Breast epithelium (tissue), 4 donors: Measurements from ENCODE around the gene SHROOM2. TPM values are rescaled to one million over a fixed set of nuclear protein-coding genes. Genes with fewer than 3 reads are reported as not detected.

Source experiments
- DNase-seq, 2 donors: peaks; one replicate each; pipeline ENCODE4 v3.0.0-alpha.2; 2019; ENCODE audit warnings: low spot score in 2 of 2
- H3K27ac ChIP-seq, 2 donors: fragments of 200-600 bp; sonication (generic) in 1 of 2; one replicate each; pipeline ENCODE4 v1.5.1; 2016 to 2019; ENCODE audit warnings: mild to moderate bottlenecking in 1 of 2
- H3K27me3 ChIP-seq, 2 donors: fragments of 200-600 bp; sonication (generic) in 1 of 2; one replicate each; pipeline versions ENCODE4 v1.5.1 to v1.6.0; 2017 to 2019; ENCODE audit warnings: control low read depth in 1 of 2, mild to moderate bottlenecking in 1 of 2
- H3K36me3 ChIP-seq: fragments of 200-600 bp; one replicate; pipeline ENCODE4 v1.5.1; 2019
- H3K4me1 ChIP-seq, 2 donors: fragments of 200-600 bp; sonication (generic); one replicate each; pipeline ENCODE4 v1.5.1; 2016 to 2019; ENCODE audit warnings: control low read depth in 1 of 2
- H3K4me3 ChIP-seq, 3 donors: fragments of 200-600 bp; sonication (generic); 1 replicate in 2 of 3; 2 replicates in 1 of 3; pipeline ENCODE4 v1.5.1; 2016 to 2019; ENCODE audit warnings: mild to moderate bottlenecking in 3 of 3, moderate library complexity in 2 of 3
- H3K9me3 ChIP-seq, 2 donors: fragments of 200-600 bp; sonication (generic) in 1 of 2; one replicate each; pipeline ENCODE4 v1.5.1; 2016 to 2019; ENCODE audit warnings: control low read depth in 1 of 2
- CTCF ChIP-seq, 3 donors: fragments of 450-650 bp; IDR thresholded peaks; one replicate each; pipeline ENCODE4 v1.5.1; 2016 to 2017; ENCODE audit warnings: antibody characterized with exemption in 3 of 3, mild to moderate bottlenecking in 3 of 3, moderate library complexity in 3 of 3
- POLR2A ChIP-seq: fragments of 450-650 bp; IDR thresholded peaks from one replicate; pipeline ENCODE4 v1.6.1; 2016; ENCODE audit warnings: antibody characterized with exemption, mild to moderate bottlenecking, moderate library complexity
- POLR2AphosphoS5 ChIP-seq, 3 donors: sonication (generic); formaldehyde crosslinking; IDR thresholded peaks; one replicate each; pipeline ENCODE4 v1.6.1; 2017; ENCODE audit warnings: antibody characterized with exemption in 3 of 3
- intact Hi-C: fragments of 100-400 bp; cut with DNase I; formaldehyde crosslinking; loops from one replicate; pipeline ENCODE4 v1.15.1; 2023; ENCODE audit warnings: low total_unique reads
- total RNA-seq, 3 donors: library from RNA; depleted of rRNA; stranded (reverse); fragments of >200 nt; gene quantifications; one replicate each; pipeline ENCODE4 v1.1.0, GENCODE V29; 2016

Gene SHROOM2
- total RNA-seq, 3 donors from 2014 or later, result 0.48 to 4.5 (median 3.9) TPM

GRCh38 chrX:9942086-9942485, 155.9 kb downstream of the SHROOM2 start:
- Histone ChIP-seq H3K27ac (no peak overlapping the region), H3K4me3 (no peak overlapping the region), H3K9me3 (no peaks in the 10 kb centered on the region), H3K36me3 (no peaks in the 10 kb centered on the region), H3K4me1 (no peaks in the 10 kb centered on the region), H3K27me3 (peaks cover 0 to 18% of the 10 kb centered on the region in 2 donors)
- TF ChIP-seq CTCF (IDR thresholded peaks at IDR 0.05) (no peak), POLR2A (no peak), POLR2AphosphoS5 (IDR thresholded peaks at IDR 0.05) (no peak)
- DNase-seq, result no peak
- intact Hi-C loops, result no loop called here

GRCh38 chrX:9943420-9943819, 157.2 kb downstream of the SHROOM2 start:
- TF ChIP-seq CTCF (IDR thresholded peaks at IDR 0.05) (no peak), POLR2A (no peak)
- Histone ChIP-seq H3K36me3 (no peaks in the 10 kb centered on the region), H3K4me1 (no peaks in the 10 kb centered on the region), H3K9me3 (no peaks in the 10 kb centered on the region), H3K4me3 (no peak overlapping the region), H3K27ac (no peak overlapping the region), H3K27me3 (peaks cover 0 to 18% of the 10 kb centered on the region in 2 donors)
- intact Hi-C loops, result no loop called here
- no peak for DNase-seq

- intact Hi-C loops, result loop anchor here (5.0 kb wide), 1 partner anchor 770 kb away; no protein-coding TSS in a partner anchor
- no peaks in the 10 kb centered on the region for H3K36me3 ChIP-seq
- H3K27me3 ChIP-seq, result peaks cover 0 to 13% of the 10 kb centered on the region in 2 donors
- TF ChIP-seq POLR2AphosphoS5 (IDR thresholded peaks at IDR 0.05) (no peak), CTCF (IDR thresholded peaks at IDR 0.05) (no peak), POLR2A (no peak)
- H3K4me1 ChIP-seq, result no peaks in the 10 kb centered on the region
- H3K4me3 ChIP-seq, result no peak overlapping the region
- H3K9me3 ChIP-seq, result no peaks in the 10 kb centered on the region
- H3K27ac ChIP-seq, result no peak overlapping the region
- DNase-seq, result no peak
Measured at GRCh38 chrX:9947131-9947794, 161.0 kb downstream of the SHROOM2 start.

- TF ChIP-seq POLR2AphosphoS5 (IDR thresholded peaks at IDR 0.05) (no peak), POLR2A (no peak), CTCF (IDR thresholded peaks at IDR 0.05) (no peak)
- H3K9me3 ChIP-seq, result peaks cover 6 to 11% of the 10 kb centered on the region in 2 donors
- no peak for DNase-seq
- intact Hi-C loops, result loop anchor here (5.0 kb wide), 1 partner anchor 771 kb away; no protein-coding TSS in a partner anchor
- H3K27ac ChIP-seq, result no peak overlapping the region
- no peak overlapping the region for H3K4me3 ChIP-seq
- peaks cover 0 to 13% of the 10 kb centered on the region in 2 donors for H3K27me3 ChIP-seq
- no peaks in the 10 kb centered on the region for H3K4me1 ChIP-seq
- H3K36me3 ChIP-seq, result no peaks in the 10 kb centered on the region
Measured at GRCh38 chrX:9948406-9948805, 162.2 kb downstream of the SHROOM2 start.

GRCh38 chrX:9952300-9952699, 166.1 kb downstream of the SHROOM2 start:
- TF ChIP-seq POLR2A (no peak), POLR2AphosphoS5 (IDR thresholded peaks at IDR 0.05) (no peak), CTCF (IDR thresholded peaks at IDR 0.05) (no peak)

More at GRCh38 chrX:9952300-9952699, 166.1 kb downstream of the SHROOM2 start:
- no peak overlapping the region for H3K27ac ChIP-seq
- H3K4me3 ChIP-seq, result no peak overlapping the region
- peaks cover 6 to 18% of the 10 kb centered on the region in 2 donors for H3K9me3 ChIP-seq
- peaks cover 0 to 6% of the 10 kb centered on the region in 2 donors for H3K27me3 ChIP-seq
- no peaks in the 10 kb centered on the region for H3K36me3 ChIP-seq
- DNase-seq, result no peak
- H3K4me1 ChIP-seq, result no peaks in the 10 kb centered on the region
- intact Hi-C loops, result no loop called here
